Endothelial cell of umbilical vein (primary cell): ENCODE measurements around the gene ZFHX2.
A peak's percentile ranks its signal among the peaks of the same experiment; 100 is the strongest.

Experiments used
- CTCF ChIP-seq, 2 donors: IDR thresholded peaks; 1 replicate in 1 of 2; 2 replicates in 1 of 2; pipeline ENCODE4 v1.5.1; 2011; ENCODE audit warnings: low read length in 2 of 2, mild to moderate bottlenecking in 2 of 2, moderate library complexity in 2 of 2, control low read depth in 1 of 2, inconsistent platforms in 1 of 2, low read depth in 1 of 2; ENCODE audit not compliant: insufficient read depth in 1 of 2; ENCODE audit errors: extremely low read depth in 1 of 2
- EZH2 ChIP-seq: IDR thresholded peaks from 2 replicates; pipeline ENCODE4 v1.6.1; 2012; ENCODE audit warnings: borderline replicate concordance, low read depth, mild to moderate bottlenecking, moderate library complexity, low read length, inconsistent platforms; ENCODE audit not compliant: severe bottlenecking
- MAX ChIP-seq: IDR thresholded peaks from 2 replicates; pipeline ENCODE4 v1.6.1; 2011; ENCODE audit not compliant: insufficient read depth, insufficient read length
- MYC ChIP-seq: IDR thresholded peaks from one replicate; pipeline ENCODE4 v1.6.1; 2011; ENCODE audit warnings: mild to moderate bottlenecking, low read depth, low read length
- POLR2A ChIP-seq: IDR thresholded peaks from 2 replicates; pipeline ENCODE4 v1.6.1; 2012; ENCODE audit warnings: low read depth, mild to moderate bottlenecking, control low read depth, low read length
- POLR2AphosphoS5 ChIP-seq: IDR thresholded peaks from 2 replicates; pipeline ENCODE4 v1.6.1; 2012; ENCODE audit warnings: low read depth, mild to moderate bottlenecking, control low read depth, low read length, moderate library complexity; ENCODE audit not compliant: insufficient read depth

- TF ChIP-seq CTCF (IDR thresholded peaks at IDR 0.05; ENCODE audit: extremely low read depth in 1 of 2, insufficient read depth in 1 of 2, low read depth in 1 of 2, low read length in 2 of 2) (no peak), MYC (no peak), POLR2A (peak; percentile 75), POLR2AphosphoS5 (no peak), EZH2 (no peak), MAX (no peak)
Measured at GRCh38 chr14:23567186-23568020, 15.8 kb upstream of the ZFHX2 start, which contains the start of gene AP1G2.
